PFSK-1 (cell line): ENCODE data around the gene MCOLN1.

Source experiments
- FOXP2 ChIP-seq: optimal IDR thresholded peaks from 2 replicates; pipeline ENCODE3; 2011; ENCODE audit warnings: borderline replicate concordance, control low read depth, inconsistent platforms; ENCODE audit not compliant: insufficient read depth; ENCODE audit errors: extremely low read length, extremely low read depth
- POLR2AphosphoS5 ChIP-seq: IDR thresholded peaks from 2 replicates; pipeline ENCODE4 v1.6.1; 2012; ENCODE audit warnings: low read depth, mild to moderate bottlenecking, control low read depth, low read length, moderate library complexity
- SIN3A ChIP-seq: IDR thresholded peaks from 2 replicates; pipeline ENCODE4 v1.6.1; 2012; ENCODE audit warnings: mild to moderate bottlenecking, low read length, moderate library complexity, borderline replicate concordance; ENCODE audit not compliant: insufficient read depth
- TAF1 ChIP-seq: IDR thresholded peaks from 2 replicates; pipeline ENCODE4 v1.6.1; 2012; ENCODE audit warnings: low read length, control low read depth, borderline replicate concordance; ENCODE audit not compliant: insufficient read depth
- TF ChIP-seq, protein P1 (sequence below), 2 experiments: IDR thresholded peaks; 2 replicates each; pipeline versions ENCODE4 v1.6.1 to v1.8.0; 2011 to 2012; ENCODE audit warnings: low read depth in 2 of 2, low read length in 2 of 2, control low read depth in 1 of 2, inconsistent platforms in 1 of 2, mild to moderate bottlenecking in 1 of 2, moderate library complexity in 1 of 2; ENCODE audit not compliant: insufficient read depth in 1 of 2

DNA sequence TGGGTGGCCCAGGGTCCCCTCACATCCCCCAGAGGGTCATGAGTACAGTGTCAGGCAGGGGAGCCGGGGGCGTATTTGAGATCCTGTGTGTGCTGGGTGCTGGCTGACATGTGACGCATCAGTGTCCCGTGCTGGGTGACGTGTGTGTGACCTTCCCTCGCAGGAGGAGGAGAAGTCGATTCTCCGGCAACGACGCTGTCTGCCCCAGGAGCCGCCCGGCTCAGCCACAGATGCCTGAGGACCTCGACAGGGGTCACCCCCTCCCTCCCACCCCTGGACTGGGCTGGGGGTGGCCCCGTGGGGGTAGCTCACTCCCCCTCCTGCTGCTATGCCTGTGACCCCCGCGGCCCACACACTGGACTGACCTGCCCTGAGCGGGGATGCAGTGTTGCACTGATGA is 38.9 kb downstream of the MCOLN1 start:
- no peak for TF ChIP-seq POLR2AphosphoS5
- TF ChIP-seq, protein P1, sequence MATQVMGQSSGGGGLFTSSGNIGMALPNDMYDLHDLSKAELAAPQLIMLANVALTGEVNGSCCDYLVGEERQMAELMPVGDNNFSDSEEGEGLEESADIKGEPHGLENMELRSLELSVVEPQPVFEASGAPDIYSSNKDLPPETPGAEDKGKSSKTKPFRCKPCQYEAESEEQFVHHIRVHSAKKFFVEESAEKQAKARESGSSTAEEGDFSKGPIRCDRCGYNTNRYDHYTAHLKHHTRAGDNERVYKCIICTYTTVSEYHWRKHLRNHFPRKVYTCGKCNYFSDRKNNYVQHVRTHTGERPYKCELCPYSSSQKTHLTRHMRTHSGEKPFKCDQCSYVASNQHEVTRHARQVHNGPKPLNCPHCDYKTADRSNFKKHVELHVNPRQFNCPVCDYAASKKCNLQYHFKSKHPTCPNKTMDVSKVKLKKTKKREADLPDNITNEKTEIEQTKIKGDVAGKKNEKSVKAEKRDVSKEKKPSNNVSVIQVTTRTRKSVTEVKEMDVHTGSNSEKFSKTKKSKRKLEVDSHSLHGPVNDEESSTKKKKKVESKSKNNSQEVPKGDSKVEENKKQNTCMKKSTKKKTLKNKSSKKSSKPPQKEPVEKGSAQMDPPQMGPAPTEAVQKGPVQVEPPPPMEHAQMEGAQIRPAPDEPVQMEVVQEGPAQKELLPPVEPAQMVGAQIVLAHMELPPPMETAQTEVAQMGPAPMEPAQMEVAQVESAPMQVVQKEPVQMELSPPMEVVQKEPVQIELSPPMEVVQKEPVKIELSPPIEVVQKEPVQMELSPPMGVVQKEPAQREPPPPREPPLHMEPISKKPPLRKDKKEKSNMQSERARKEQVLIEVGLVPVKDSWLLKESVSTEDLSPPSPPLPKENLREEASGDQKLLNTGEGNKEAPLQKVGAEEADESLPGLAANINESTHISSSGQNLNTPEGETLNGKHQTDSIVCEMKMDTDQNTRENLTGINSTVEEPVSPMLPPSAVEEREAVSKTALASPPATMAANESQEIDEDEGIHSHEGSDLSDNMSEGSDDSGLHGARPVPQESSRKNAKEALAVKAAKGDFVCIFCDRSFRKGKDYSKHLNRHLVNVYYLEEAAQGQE (IDR thresholded peaks at IDR 0.05; ENCODE audit: insufficient read depth in 1 of 2, low read depth in 2 of 2, low read length in 2 of 2), result no peak
- no peak for TF ChIP-seq TAF1
- no peak for TF ChIP-seq SIN3A
- TF ChIP-seq FOXP2, result no peak
